ENCODE data around the gene SH3TC1.

- TF ChIP-seq POLR2AphosphoS5 (IDR thresholded peaks at IDR 0.05) (no peak), CTCF (IDR thresholded peaks at IDR 0.05) (no peak), POLR2A (IDR thresholded peaks at IDR 0.05) (no peak), EP300 (IDR thresholded peaks at IDR 0.05; ENCODE audit: low read depth) (no peak)
Observed at GRCh38 chr4:8164194-8164565, 34.9 kb upstream of the SH3TC1 start.

Data from transverse colon (tissue), 4 donors.